CD8-positive, alpha-beta memory T cell (primary cell): Measurements from ENCODE around the gene RNASE9. TPM values are rescaled to one million over a fixed set of nuclear protein-coding genes. Genes with fewer than 3 reads are reported as not detected.
"Not testable (repeated sequence)": the region's sequence is repeated elsewhere in the genome, so short reads cannot be mapped to it uniquely, and the experiment has no call there.

Experiments
- CTCF ChIA-PET: fragments of 350-600 bp; sonication (Branson Sonifier 250); formaldehyde crosslinking; loops from one replicate; lab custom pipeline; 2021; ENCODE audit warnings: antibody characterized with exemption; lab: Charles Lee
- POLR2A ChIA-PET: fragments of 350-600 bp; sonication (Branson Sonifier 250); formaldehyde crosslinking; loops from one replicate; lab custom pipeline; 2021; ENCODE audit warnings: antibody characterized with exemption; lab: Charles Lee
- DNase-seq, 5 donors: peaks; one replicate each; pipeline versions ENCODE4 v3.0.0 to v3.0.0-alpha.2; 2020 to 2022; ENCODE audit warnings: mixed read lengths in 1 of 5
- H3K27ac ChIP-seq: one replicate; pipeline ENCODE4 v1.7.0; 2013; ENCODE audit warnings: low read depth, mild to moderate bottlenecking, low read length, moderate library complexity
- H3K27me3 ChIP-seq: 2 replicates; pipeline ENCODE4 v1.7.0; 2013; ENCODE audit warnings: low read length, mild to moderate bottlenecking; ENCODE audit not compliant: insufficient read depth, poor library complexity, severe bottlenecking
- H3K36me3 ChIP-seq: 2 replicates; pipeline ENCODE4 v1.7.0; 2013; ENCODE audit warnings: mild to moderate bottlenecking, low read length, moderate library complexity; ENCODE audit not compliant: insufficient read depth
- H3K4me1 ChIP-seq: 2 replicates; pipeline ENCODE4 v1.7.0; 2013; ENCODE audit warnings: mild to moderate bottlenecking, low read length, moderate library complexity; ENCODE audit not compliant: insufficient read depth
- H3K4me3 ChIP-seq: 2 replicates; pipeline ENCODE4 v1.7.0; 2013; ENCODE audit warnings: mild to moderate bottlenecking, low read length
- H3K9me3 ChIP-seq: 2 replicates; pipeline ENCODE4 v1.7.0; 2013; ENCODE audit warnings: mild to moderate bottlenecking, low read length
- H3K27ac Mint-ChIP-seq, 8 donors: one replicate each; pipeline ENCODE4 v1.8.0; 2020 to 2021; ENCODE audit warnings: mixed read lengths in 8 of 8, mild to moderate bottlenecking in 6 of 8, inconsistent platforms in 3 of 8, moderate library complexity in 3 of 8
- H3K27me3 Mint-ChIP-seq, 2 donors: one replicate each; pipeline ENCODE4 v1.8.0; 2020 to 2021; ENCODE audit warnings: mixed read lengths in 2 of 2, mild to moderate bottlenecking in 1 of 2, moderate library complexity in 1 of 2
- H3K36me3 Mint-ChIP-seq, 3 donors: one replicate each; pipeline ENCODE4 v1.8.0; 2020 to 2021; ENCODE audit warnings: mixed read lengths in 3 of 3, inconsistent platforms in 1 of 3, mild to moderate bottlenecking in 1 of 3
- H3K4me1 Mint-ChIP-seq, 3 donors: one replicate each; pipeline ENCODE4 v1.8.0; 2020 to 2021; ENCODE audit warnings: mixed read lengths in 3 of 3, inconsistent platforms in 1 of 3, mild to moderate bottlenecking in 1 of 3
- H3K4me3 Mint-ChIP-seq, 7 donors: one replicate each; pipeline ENCODE4 v1.8.0; 2020 to 2021; ENCODE audit warnings: mixed read lengths in 7 of 7, mild to moderate bottlenecking in 6 of 7, moderate library complexity in 4 of 7, inconsistent platforms in 2 of 7
- H3K9me3 Mint-ChIP-seq, 5 donors: one replicate each; pipeline ENCODE4 v1.8.0; 2020 to 2022; ENCODE audit warnings: mixed read lengths in 5 of 5, mild to moderate bottlenecking in 3 of 5, moderate library complexity in 2 of 5, inconsistent platforms in 1 of 5
- polyA plus RNA-seq: library from polyadenylated mRNA; unstranded; fragments of 300-500 nt; fragmentation: Illumina TruSeq; gene quantifications from one replicate; pipeline ENCODE4 v1.2.3, GENCODE V29; 2021
- total RNA-seq, 2 experiments: library from RNA; stranded (reverse); gene quantifications; one replicate each; pipeline ENCODE4 v1.2.3, GENCODE V29; 2021

RNASE9 gene
- total and polyA plus RNA-seq, 3 experiments from 2014 or later = not detected

GRCh38 chr14:20512177-20512905 lies 48.5 kb downstream of the RNASE9 start:
- H3K27ac Mint-ChIP-seq = no peak overlapping the region
- no peaks in the 10 kb centered on the region for H3K4me1 Mint-ChIP-seq
- ChIA-PET CTCF (no interaction called here), POLR2A (no interaction called here)
- H3K27me3 Mint-ChIP-seq = peaks cover 0 to 1% of the 10 kb centered on the region in 2 donors
- Histone ChIP-seq H3K4me1 (no peaks in the 10 kb centered on the region), H3K36me3 (no peaks in the 10 kb centered on the region), H3K27me3 (no peaks in the 10 kb centered on the region), H3K9me3 (no peaks in the 10 kb centered on the region), H3K4me3 (no peak overlapping the region), H3K27ac (no peak overlapping the region)
- no peak overlapping the region for H3K4me3 Mint-ChIP-seq
- H3K9me3 Mint-ChIP-seq = no peaks in the 10 kb centered on the region
- H3K36me3 Mint-ChIP-seq = no peaks in the 10 kb centered on the region
- DNase-seq = no peak

- CTCF ChIA-PET = no interaction called here
Measured at GRCh38 chr14:20508367-20508766, 52.5 kb downstream of the RNASE9 start.

DNA sequence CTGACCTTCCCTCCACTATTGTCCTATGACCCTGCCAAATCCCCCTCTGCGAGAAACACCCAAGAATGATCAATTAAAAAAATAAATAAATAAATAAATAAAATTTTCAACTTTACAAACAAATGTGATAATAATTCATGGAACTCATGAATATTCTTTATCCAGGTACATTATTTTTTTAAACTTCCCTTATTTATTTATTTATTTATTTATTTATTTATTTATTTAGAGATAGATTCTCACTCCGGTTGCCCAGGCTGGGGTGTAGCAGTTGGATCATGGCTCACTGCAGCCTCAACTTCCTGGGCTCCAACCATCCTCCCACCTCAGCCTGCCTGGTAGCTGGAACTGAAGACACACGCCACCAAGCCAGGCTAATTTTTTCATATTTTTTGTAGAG lies 53.3 kb downstream of the RNASE9 start:
- peak overlapping the region in 1 of 8 donors; percentile 33 for H3K27ac Mint-ChIP-seq

More at GRCh38 chr14:20508367-20508766, 52.5 kb downstream of the RNASE9 start:
- H3K4me1 ChIP-seq = no peaks in the 10 kb centered on the region
- Mint-ChIP-seq H3K4me3 (no peak overlapping the region), H3K4me1 (no peaks in the 10 kb centered on the region), H3K36me3 (no peaks in the 10 kb centered on the region), H3K27ac (no peak overlapping the region), H3K27me3 (peaks cover 1 to 4% of the 10 kb centered on the region in 2 donors), H3K9me3 (no peaks in the 10 kb centered on the region)
- no peak for DNase-seq
- no peaks in the 10 kb centered on the region for H3K9me3 ChIP-seq
- no peak overlapping the region for H3K4me3 ChIP-seq
- no peak overlapping the region for H3K27ac ChIP-seq
- H3K27me3 ChIP-seq = no peaks in the 10 kb centered on the region
- H3K36me3 ChIP-seq = no peaks in the 10 kb centered on the region
- POLR2A ChIA-PET = no interaction called here

GRCh38 chr14:20506752-20507151 lies 54.1 kb downstream of the RNASE9 start:
- POLR2A ChIA-PET, H3K4me3 ChIP-seq, H3K9me3 Mint-ChIP-seq, H3K27ac Mint-ChIP-seq, H3K36me3 ChIP-seq, CTCF ChIA-PET, H3K4me3 Mint-ChIP-seq, H3K36me3 Mint-ChIP-seq, H3K4me1 Mint-ChIP-seq, H3K9me3 ChIP-seq, H3K27me3 ChIP-seq, H3K27ac ChIP-seq, H3K27me3 Mint-ChIP-seq, H3K4me1 ChIP-seq, DNase-seq: not testable (repeated sequence)

More for the DNA sequence above, 53.3 kb downstream of the RNASE9 start:
- H3K27ac ChIP-seq, H3K4me3 Mint-ChIP-seq, H3K27me3 ChIP-seq, DNase-seq, H3K36me3 ChIP-seq, POLR2A ChIA-PET, H3K27me3 Mint-ChIP-seq, CTCF ChIA-PET, H3K4me1 ChIP-seq, H3K36me3 Mint-ChIP-seq, H3K9me3 ChIP-seq, H3K4me3 ChIP-seq, H3K9me3 Mint-ChIP-seq, H3K4me1 Mint-ChIP-seq: not testable (repeated sequence)

DNA sequence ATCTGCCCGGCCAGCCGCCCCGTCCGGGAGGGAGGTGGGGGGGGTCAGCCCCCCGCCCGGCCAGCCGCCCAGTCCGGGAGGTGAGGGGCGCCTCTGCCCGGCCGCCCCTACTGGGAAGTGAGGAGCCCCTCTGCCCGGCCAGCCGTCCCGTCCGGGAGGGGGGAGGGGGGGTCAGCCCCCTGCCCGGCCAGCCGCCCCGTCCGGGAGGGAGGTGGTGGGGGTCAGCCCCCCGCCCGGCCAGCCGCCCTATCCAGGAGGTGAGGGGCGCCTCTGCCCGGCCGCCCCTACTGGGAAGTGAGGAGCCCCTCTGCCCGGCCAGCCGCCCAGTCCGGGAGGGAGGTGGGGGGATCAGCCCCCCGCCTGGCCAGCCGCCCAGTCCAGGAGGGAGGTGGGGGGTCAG lies 54.6 kb downstream of the RNASE9 start:
- H3K27me3 Mint-ChIP-seq = not testable (repeated sequence)

More for the DNA sequence above, 54.6 kb downstream of the RNASE9 start:
- H3K27ac Mint-ChIP-seq, H3K27me3 ChIP-seq, CTCF ChIA-PET, DNase-seq, POLR2A ChIA-PET, H3K9me3 Mint-ChIP-seq, H3K27ac ChIP-seq, H3K4me3 Mint-ChIP-seq, H3K36me3 ChIP-seq, H3K9me3 ChIP-seq, H3K4me3 ChIP-seq, H3K4me1 Mint-ChIP-seq, H3K36me3 Mint-ChIP-seq, H3K4me1 ChIP-seq: not testable (repeated sequence)

Other genes with a start within 250 kb of the RNASE9 start
- 10 to 100 TPM; 43.6 to 50.5 TPM for gene CCNB1IP1, start 227.8 kb downstream of the RNASE9 start, total RNA-seq
- 16.8 TPM for gene CCNB1IP1, start 227.8 kb downstream of the RNASE9 start, polyA plus RNA-seq
- 10 to 100 TPM; 35.0 to 41.3 TPM for gene PARP2, start 217.4 kb downstream of the RNASE9 start, total RNA-seq
- 13.6 TPM for gene PARP2, start 217.4 kb downstream of the RNASE9 start, polyA plus RNA-seq
- 10 to 100 TPM; 31.7 to 33.0 TPM for gene TEP1, start 147.5 kb downstream of the RNASE9 start, total RNA-seq
- 9.1 TPM for gene TEP1, start 147.5 kb downstream of the RNASE9 start, polyA plus RNA-seq
- under 1 TPM; 0.09 TPM for gene KLHL33, start 124.9 kb downstream of the RNASE9 start, total RNA-seq
- 0.12 TPM for gene KLHL33, start 124.9 kb downstream of the RNASE9 start, polyA plus RNA-seq
- gene OSGEP, start 106.2 kb downstream of the RNASE9 start, total RNA-seq = 10 to 100 TPM; 58.0 to 58.1 TPM
- gene OSGEP, start 106.2 kb downstream of the RNASE9 start, polyA plus RNA-seq = 48.9 TPM
- gene APEX1, start 105.8 kb downstream of the RNASE9 start, total RNA-seq = 100 to 1,000 TPM; 242 to 248 TPM
- 117 TPM for gene APEX1, start 105.8 kb downstream of the RNASE9 start, polyA plus RNA-seq
- 10 to 100 TPM; 29.5 to 33.5 TPM for gene PIP4P1, start 99.6 kb downstream of the RNASE9 start, total RNA-seq
- 36.4 TPM for gene PIP4P1, start 99.6 kb downstream of the RNASE9 start, polyA plus RNA-seq
- gene PNP, start 91.6 kb downstream of the RNASE9 start, total RNA-seq = 100 to 1,000 TPM; 181 to 188 TPM
- gene PNP, start 91.6 kb downstream of the RNASE9 start, polyA plus RNA-seq = 84.0 TPM
- gene RNASE10, start 55.5 kb downstream of the RNASE9 start, total RNA-seq = under 1 TPM in 1 of 2 experiments, not detected in 1; 0.31 TPM
- gene RNASE10, start 55.5 kb downstream of the RNASE9 start, polyA plus RNA-seq = not detected
- gene RNASE11, start 27.0 kb upstream of the RNASE9 start, total RNA-seq = not detected
- not detected for gene RNASE11, start 27.0 kb upstream of the RNASE9 start, polyA plus RNA-seq
- gene RNASE12, start 30.3 kb upstream of the RNASE9 start, total RNA-seq = not detected
- gene RNASE12, start 30.3 kb upstream of the RNASE9 start, polyA plus RNA-seq = not detected
- not detected for gene OR6S1, start 80.6 kb upstream of the RNASE9 start, total RNA-seq
- gene OR6S1, start 80.6 kb upstream of the RNASE9 start, polyA plus RNA-seq = not detected
- gene RNASE4, start 123.5 kb upstream of the RNASE9 start, total RNA-seq = under 1 TPM in 1 of 2 experiments, not detected in 1; 0.57 TPM
- gene RNASE4, start 123.5 kb upstream of the RNASE9 start, polyA plus RNA-seq = 2.3 TPM
- gene ANG, start 127.7 kb upstream of the RNASE9 start, total RNA-seq = under 1 TPM; 0.39 to 0.58 TPM
- gene ANG, start 127.7 kb upstream of the RNASE9 start, polyA plus RNA-seq = 1.4 TPM
- not detected for gene EDDM3A, start 184.8 kb upstream of the RNASE9 start, total RNA-seq
- gene EDDM3A, start 184.8 kb upstream of the RNASE9 start, polyA plus RNA-seq = not detected
- not detected for gene EDDM3B, start 207.4 kb upstream of the RNASE9 start, total RNA-seq
- not detected for gene EDDM3B, start 207.4 kb upstream of the RNASE9 start, polyA plus RNA-seq
- under 1 TPM; 0.74 to 0.95 TPM for gene RNASE6, start 220.2 kb upstream of the RNASE9 start, total RNA-seq
- 9.8 TPM for gene RNASE6, start 220.2 kb upstream of the RNASE9 start, polyA plus RNA-seq
- gene RNASE1, start 241.8 kb upstream of the RNASE9 start, total RNA-seq = 1 to 10 TPM; 3.5 to 4.3 TPM
- not detected for gene RNASE1, start 241.8 kb upstream of the RNASE9 start, polyA plus RNA-seq